Measurements from ENCODE around the gene IRF7.
"Not testable (repeated sequence)": the region's sequence is repeated elsewhere in the genome, so short reads cannot be mapped to it uniquely, and the experiment has no call there.

The IRF7 gene

GRCh38 chr11:575996-576768, 39.6 kb downstream of the IRF7 start, which contains the start of gene PHRF1:
TSS of gene PHRF1 (plus strand) at chr11:576470. CDS start at chr11:581513, 5,043 bp downstream.
- DNase-seq (ENCODE audit: low spot score in 2 of 2) = peak; percentile 93 to 95
- H3K36me3 Mint-ChIP-seq (ENCODE audit: insufficient read depth) = peaks cover 11% of the 10 kb centered on the region
- no peaks in the 10 kb centered on the region for H3K9me3 Mint-ChIP-seq
- peak within 1 kb of the TSS; percentile 94 for H3K27ac Mint-ChIP-seq (ENCODE audit: low read depth)
- H3K4me3 Mint-ChIP-seq = peak within 1 kb of the TSS; percentile 93
- ATAC-seq (replicated peaks; ENCODE audit: extremely low read depth, poor library complexity, severe bottlenecking) = peak; percentile 88
- peaks cover 43% of the 10 kb centered on the region for H3K4me1 Mint-ChIP-seq
- no peaks in the 10 kb centered on the region for H3K27me3 Mint-ChIP-seq

GRCh38 chr11:575313-575995, 40.3 kb downstream of the IRF7 start:
- Mint-ChIP-seq H3K4me3 (peak overlapping the region; percentile 93), H3K36me3 (ENCODE audit: insufficient read depth) (peaks cover 7% of the 10 kb centered on the region), H3K27me3 (no peaks in the 10 kb centered on the region), H3K4me1 (peaks cover 39% of the 10 kb centered on the region), H3K27ac (ENCODE audit: low read depth) (peak overlapping the region; percentile 94), H3K9me3 (no peaks in the 10 kb centered on the region)
- DNase-seq (ENCODE audit: low spot score in 2 of 2) (peak in 1 of 2 donors; percentile 51), ATAC-seq (replicated peaks; ENCODE audit: extremely low read depth, poor library complexity, severe bottlenecking) (peak; percentile 34)

- Mint-ChIP-seq H3K9me3 (no peaks in the 10 kb centered on the region), H3K4me3 (peak overlapping the region; percentile 93), H3K4me1 (peaks cover 32% of the 10 kb centered on the region), H3K36me3 (ENCODE audit: insufficient read depth) (peaks cover 10% of the 10 kb centered on the region), H3K27ac (ENCODE audit: low read depth) (no peak overlapping the region), H3K27me3 (no peaks in the 10 kb centered on the region)
- no peak for ATAC-seq (replicated peaks; ENCODE audit: extremely low read depth, poor library complexity, severe bottlenecking)
- DNase-seq (ENCODE audit: low spot score in 2 of 2) = no peak
These were observed 41.0 kb downstream of the IRF7 start for GRCh38 chr11:574632-575312.

GRCh38 chr11:574031-574570, 41.6 kb downstream of the IRF7 start:
- peaks cover 11% of the 10 kb centered on the region for H3K36me3 Mint-ChIP-seq (ENCODE audit: insufficient read depth)
- H3K4me1 Mint-ChIP-seq = peaks cover 25% of the 10 kb centered on the region
- not testable (repeated sequence) for ATAC-seq (replicated peaks; ENCODE audit: extremely low read depth, poor library complexity, severe bottlenecking); H3K27me3 Mint-ChIP-seq; DNase-seq (ENCODE audit: low spot score in 2 of 2); H3K27ac Mint-ChIP-seq (ENCODE audit: low read depth); H3K9me3 Mint-ChIP-seq; H3K4me3 Mint-ChIP-seq

- ATAC-seq (replicated peaks; ENCODE audit: extremely low read depth, poor library complexity, severe bottlenecking) (no peak), DNase-seq (ENCODE audit: low spot score in 2 of 2) (no peak)
- no peaks in the 10 kb centered on the region for H3K27me3 Mint-ChIP-seq
- H3K4me3 Mint-ChIP-seq = no peak overlapping the region
- no peaks in the 10 kb centered on the region for H3K9me3 Mint-ChIP-seq
- no peak overlapping the region for H3K27ac Mint-ChIP-seq (ENCODE audit: low read depth)
- H3K4me1 Mint-ChIP-seq = peaks cover 18% of the 10 kb centered on the region
- H3K36me3 Mint-ChIP-seq (ENCODE audit: insufficient read depth) = peaks cover 11% of the 10 kb centered on the region
These were observed 42.5 kb downstream of the IRF7 start for GRCh38 chr11:573146-573759.

GRCh38 chr11:571802-572185, 44.0 kb downstream of the IRF7 start:
- ATAC-seq (replicated peaks; ENCODE audit: extremely low read depth, poor library complexity, severe bottlenecking) (no peak), DNase-seq (ENCODE audit: low spot score in 2 of 2) (no peak)
- no peaks in the 10 kb centered on the region for H3K27me3 Mint-ChIP-seq
- no peak overlapping the region for H3K4me3 Mint-ChIP-seq
- H3K27ac Mint-ChIP-seq (ENCODE audit: low read depth) = no peak overlapping the region
- H3K36me3 Mint-ChIP-seq (ENCODE audit: insufficient read depth) = peaks cover 14% of the 10 kb centered on the region
- H3K4me1 Mint-ChIP-seq = peaks cover 8% of the 10 kb centered on the region
- no peaks in the 10 kb centered on the region for H3K9me3 Mint-ChIP-seq

GRCh38 chr11:569158-569885, 46.4 kb downstream of the IRF7 start:
- Mint-ChIP-seq H3K36me3 (ENCODE audit: insufficient read depth) (peaks cover 7% of the 10 kb centered on the region), H3K27ac (ENCODE audit: low read depth) (no peak overlapping the region)
- no peak for ATAC-seq (replicated peaks; ENCODE audit: extremely low read depth, poor library complexity, severe bottlenecking)

GRCh38 chr11:568306-569157, 47.2 kb downstream of the IRF7 start:
- Mint-ChIP-seq H3K36me3 (ENCODE audit: insufficient read depth) (peaks cover 7% of the 10 kb centered on the region), H3K27me3 (no peaks in the 10 kb centered on the region), H3K27ac (ENCODE audit: low read depth) (no peak overlapping the region), H3K4me1 (no peaks in the 10 kb centered on the region), H3K4me3 (peak overlapping the region; percentile 71), H3K9me3 (no peaks in the 10 kb centered on the region)
- peak; percentile 92 for ATAC-seq (replicated peaks; ENCODE audit: extremely low read depth, poor library complexity, severe bottlenecking)
- peak; percentile 83 to 91 for DNase-seq (ENCODE audit: low spot score in 2 of 2)

More at GRCh38 chr11:569158-569885, 46.4 kb downstream of the IRF7 start:
- Mint-ChIP-seq H3K27me3 (no peaks in the 10 kb centered on the region), H3K4me1 (no peaks in the 10 kb centered on the region), H3K4me3 (peak overlapping the region; percentile 71), H3K9me3 (no peaks in the 10 kb centered on the region)
- no peak for DNase-seq (ENCODE audit: low spot score in 2 of 2)

GRCh38 chr11:567629-568292, 48.0 kb downstream of the IRF7 start:
- DNase-seq (ENCODE audit: low spot score in 2 of 2) (no peak), ATAC-seq (replicated peaks; ENCODE audit: extremely low read depth, poor library complexity, severe bottlenecking) (no peak)
- H3K27me3 Mint-ChIP-seq = no peaks in the 10 kb centered on the region
- no peaks in the 10 kb centered on the region for H3K4me1 Mint-ChIP-seq
- H3K27ac Mint-ChIP-seq (ENCODE audit: low read depth) = no peak overlapping the region
- peaks cover 7% of the 10 kb centered on the region for H3K36me3 Mint-ChIP-seq (ENCODE audit: insufficient read depth)
- peak overlapping the region; percentile 62 for H3K4me3 Mint-ChIP-seq
- H3K9me3 Mint-ChIP-seq = no peaks in the 10 kb centered on the region

- Mint-ChIP-seq H3K36me3 (ENCODE audit: insufficient read depth) (peaks cover 7% of the 10 kb centered on the region), H3K9me3 (no peaks in the 10 kb centered on the region), H3K27me3 (no peaks in the 10 kb centered on the region), H3K27ac (ENCODE audit: low read depth) (no peak overlapping the region), H3K4me3 (peak overlapping the region; percentile 62), H3K4me1 (no peaks in the 10 kb centered on the region)
- DNase-seq (ENCODE audit: low spot score in 2 of 2) = no peak
- ATAC-seq (replicated peaks; ENCODE audit: extremely low read depth, poor library complexity, severe bottlenecking) = no peak
These were observed 48.6 kb downstream of the IRF7 start for GRCh38 chr11:567011-567628.
